Lung microvascular endothelial cell (primary cell): ENCODE measurements around the gene CYREN. TPM values are rescaled to one million over a fixed set of nuclear protein-coding genes. Genes with fewer than 3 reads are reported as not detected.

Source experiments
- total RNA-seq: library from RNA; depleted of rRNA; stranded (reverse); fragments of >200 nt; gene quantifications from 2 replicates; pipeline ENCODE4 v1.2.1, GENCODE V29; 2014

Gene CYREN
- total RNA-seq, 1 donor from 2014 or later = 10.7 TPM

Other genes with a start within 250 kb of the CYREN start
- 0.44 and 0.99 TPM in 2 replicates for gene AGBL3, start 184.2 kb downstream of the CYREN start, total RNA-seq
- gene TMEM140, start 22.6 kb downstream of the CYREN start, total RNA-seq = 21.1 and 59.7 TPM in 2 replicates
- gene WDR91, start 40.8 kb upstream of the CYREN start, total RNA-seq = 4.0 and 4.4 TPM in 2 replicates
- not detected in 2 replicates for gene STRA8, start 63.1 kb upstream of the CYREN start, total RNA-seq